ENCODE data around the gene CNN1. TPM values are rescaled to one million over a fixed set of nuclear protein-coding genes. Genes with fewer than 3 reads are reported as not detected.

The CNN1 gene
- total RNA-seq, 4 donors from 2014 or later: 0.92 to 6.7 (median 3.9) TPM

DNA sequence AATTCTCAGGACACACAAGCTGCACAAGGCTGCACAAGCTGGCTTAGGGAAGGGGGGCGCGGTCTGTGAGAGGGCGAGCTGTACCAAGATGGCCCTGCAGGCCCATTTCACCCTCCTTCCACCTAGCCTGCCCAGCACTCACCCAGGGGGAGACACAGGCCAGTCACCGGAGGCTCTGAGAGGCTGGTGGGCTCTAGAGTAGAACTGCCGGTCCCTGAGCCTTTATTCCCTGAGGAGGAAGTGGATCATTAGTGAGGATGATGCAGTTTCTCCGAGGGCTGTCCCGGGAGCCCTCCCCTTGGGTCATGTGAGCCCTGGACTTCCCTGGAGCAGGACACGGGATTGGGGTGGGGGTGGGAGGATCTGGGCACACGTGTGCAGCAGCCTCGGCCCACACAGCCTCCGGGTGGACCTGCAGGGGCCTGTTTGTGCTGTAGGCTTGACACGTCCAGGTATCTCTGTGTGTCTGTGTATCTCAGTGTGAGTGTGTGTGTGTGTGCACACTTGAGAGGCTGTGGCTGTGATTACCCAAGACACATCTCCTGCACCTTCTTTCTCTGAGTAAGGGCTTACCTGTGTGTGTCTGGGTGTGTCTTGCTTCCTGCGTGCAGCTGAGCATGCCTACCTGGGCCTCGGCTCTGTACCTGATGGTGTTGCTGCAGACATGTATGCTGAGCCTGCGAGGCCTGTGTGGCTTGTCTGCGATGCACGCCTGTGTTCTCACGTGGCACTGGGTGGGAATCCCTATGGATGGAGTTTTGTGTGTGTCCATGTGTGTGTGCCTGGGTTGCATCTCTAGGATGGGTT is 39.0 kb downstream of the CNN1 start, which contains the start of gene ACP5:
TSS of gene ACP5 (minus strand) at position 195 of the 807 bp plus-strand sequence. CDS start 328 bp downstream, outside the sequence.
- no peaks in the 10 kb centered on the region for H3K9me3 ChIP-seq
- H3K4me3 ChIP-seq: peak within 1 kb of the TSS in 2 of 4 donors; percentile 0 to 18
- H3K36me3 ChIP-seq: no peaks in the 10 kb centered on the region
- DNase-seq (no peak), ATAC-seq (peak in 1 of 2 donors; percentile 36)
- H3K4me1 ChIP-seq: no peaks in the 10 kb centered on the region
- intact Hi-C loops (cut with DNase I; ENCODE audit: low total_unique reads) (no loop called here), in situ Hi-C loops (cut with MboI; ENCODE audit: low sequenced_read_pairs in 4 of 4) (loop anchor here in 1 of 4 donors (25.0 kb wide), 1 partner anchor 190 kb away; the partner anchor contains the start of gene EPOR)
- H3K27ac ChIP-seq: peak within 1 kb of the TSS in 1 of 4 donors; percentile 18
- peaks cover 8 to 19% (median 15%) of the 10 kb centered on the region in 3 donors for H3K27me3 ChIP-seq
- TF ChIP-seq, protein P1, sequence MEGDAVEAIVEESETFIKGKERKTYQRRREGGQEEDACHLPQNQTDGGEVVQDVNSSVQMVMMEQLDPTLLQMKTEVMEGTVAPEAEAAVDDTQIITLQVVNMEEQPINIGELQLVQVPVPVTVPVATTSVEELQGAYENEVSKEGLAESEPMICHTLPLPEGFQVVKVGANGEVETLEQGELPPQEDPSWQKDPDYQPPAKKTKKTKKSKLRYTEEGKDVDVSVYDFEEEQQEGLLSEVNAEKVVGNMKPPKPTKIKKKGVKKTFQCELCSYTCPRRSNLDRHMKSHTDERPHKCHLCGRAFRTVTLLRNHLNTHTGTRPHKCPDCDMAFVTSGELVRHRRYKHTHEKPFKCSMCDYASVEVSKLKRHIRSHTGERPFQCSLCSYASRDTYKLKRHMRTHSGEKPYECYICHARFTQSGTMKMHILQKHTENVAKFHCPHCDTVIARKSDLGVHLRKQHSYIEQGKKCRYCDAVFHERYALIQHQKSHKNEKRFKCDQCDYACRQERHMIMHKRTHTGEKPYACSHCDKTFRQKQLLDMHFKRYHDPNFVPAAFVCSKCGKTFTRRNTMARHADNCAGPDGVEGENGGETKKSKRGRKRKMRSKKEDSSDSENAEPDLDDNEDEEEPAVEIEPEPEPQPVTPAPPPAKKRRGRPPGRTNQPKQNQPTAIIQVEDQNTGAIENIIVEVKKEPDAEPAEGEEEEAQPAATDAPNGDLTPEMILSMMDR (IDR thresholded peaks at IDR 0.05 in 4 of 5, conservative IDR thresholded peaks at IDR 0.05 in 1 of 5): no peak
- TF ChIP-seq POLR2A (IDR thresholded peaks at IDR 0.05): no peak

DNA sequence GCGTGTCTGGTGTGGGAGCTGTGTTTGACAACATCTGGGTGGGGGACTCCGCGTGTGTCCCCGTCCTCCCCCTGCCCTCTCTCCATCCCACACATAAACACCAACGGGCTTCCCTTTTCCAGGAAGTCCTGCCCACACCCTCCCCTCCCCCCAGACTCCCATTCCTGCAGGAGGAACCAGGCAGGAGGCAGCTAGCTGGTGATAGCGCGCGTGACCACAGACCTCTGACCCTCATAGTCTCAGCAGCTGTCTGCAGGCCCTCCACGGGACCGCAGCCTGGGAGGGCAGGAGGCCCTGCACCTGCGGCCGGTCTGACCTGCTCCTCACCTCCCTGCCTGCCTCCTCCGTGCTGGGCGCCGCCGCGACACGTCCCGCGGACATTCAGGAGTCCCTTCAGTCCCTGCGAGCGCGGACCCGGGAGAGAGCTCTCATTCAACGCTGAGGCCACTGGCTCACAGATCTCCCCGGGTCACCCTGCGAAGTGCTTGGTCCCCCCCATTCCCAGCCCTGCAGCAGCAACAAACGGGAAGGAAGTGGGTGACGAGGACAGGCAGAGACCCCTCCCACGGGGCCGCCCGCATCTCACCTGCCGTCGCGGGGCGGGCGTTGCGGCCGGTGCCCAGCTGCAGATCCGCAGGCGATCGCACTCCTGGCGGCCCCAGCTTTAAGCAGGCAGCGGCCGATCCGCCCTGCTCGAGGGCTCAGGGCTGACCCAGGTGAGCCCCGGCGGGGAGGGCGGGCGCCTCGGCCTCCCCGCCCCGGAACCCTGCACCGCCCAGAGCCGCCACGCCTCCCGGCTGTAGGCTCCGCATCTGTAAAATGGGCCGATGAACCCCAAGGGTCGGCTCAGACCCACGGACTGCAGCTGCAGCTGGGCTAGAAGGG is 39.8 kb downstream of the CNN1 start:
- TF ChIP-seq, protein P1 (IDR thresholded peaks at IDR 0.05 in 4 of 5, conservative IDR thresholded peaks at IDR 0.05 in 1 of 5): no peak
- TF ChIP-seq POLR2A (IDR thresholded peaks at IDR 0.05): peak in 1 of 2 donors; percentile 17
- in situ Hi-C loops (cut with MboI; ENCODE audit: low sequenced_read_pairs in 4 of 4): loop anchor here in 1 of 4 donors (25.0 kb wide), 1 partner anchor 191 kb away; the partner anchor contains the start of gene EPOR
- intact Hi-C loops (cut with DNase I; ENCODE audit: low total_unique reads): no loop called here
- Histone ChIP-seq H3K4me3 (peak overlapping the region in 2 of 4 donors; percentile 0 to 18), H3K9me3 (no peaks in the 10 kb centered on the region), H3K27ac (peak overlapping the region in 1 of 4 donors; percentile 18), H3K4me1 (no peaks in the 10 kb centered on the region), H3K27me3 (peaks cover 8 to 19% (median 15%) of the 10 kb centered on the region in 3 donors), H3K36me3 (no peaks in the 10 kb centered on the region)
- ATAC-seq (no peak), DNase-seq (peak; percentile 41 to 48)

DNA sequence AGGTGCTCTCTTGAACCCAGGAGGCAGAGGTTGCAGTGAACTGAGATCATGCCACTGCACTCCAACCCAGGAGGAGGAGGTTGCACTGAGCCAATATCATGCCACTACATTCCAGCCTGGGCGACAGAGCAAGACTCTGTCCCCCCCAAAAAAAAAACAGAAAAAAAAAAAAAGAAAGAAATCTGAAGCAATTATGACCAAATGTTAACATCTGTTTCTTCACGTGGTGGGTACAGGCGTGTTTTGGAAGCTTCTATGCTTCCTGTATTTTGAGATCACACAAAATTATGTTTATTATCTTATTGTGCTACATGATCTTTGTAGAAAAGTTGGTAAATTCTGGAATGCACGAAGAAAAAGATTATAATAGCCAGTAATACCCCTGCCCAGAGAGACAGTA is 41.5 kb downstream of the CNN1 start:
- intact Hi-C loops (cut with DNase I; ENCODE audit: low total_unique reads): loop anchor here (10.0 kb wide), 1 partner anchor 445 kb away; no protein-coding TSS in a partner anchor
- in situ Hi-C loops (cut with MboI; ENCODE audit: low sequenced_read_pairs in 4 of 4): loop anchor here in 1 of 4 donors (10.0 to 25.0 kb wide), 2 partner anchors 85 to 193 kb away; partner anchors contain the start of gene EPOR
- no peak overlapping the region for H3K4me3 ChIP-seq
- H3K27me3 ChIP-seq: peaks cover 8 to 19% (median 15%) of the 10 kb centered on the region in 3 donors
- TF ChIP-seq, protein P1 (IDR thresholded peaks at IDR 0.05 in 4 of 5, conservative IDR thresholded peaks at IDR 0.05 in 1 of 5): no peak
- no peak for TF ChIP-seq POLR2A (IDR thresholded peaks at IDR 0.05)
- no peak overlapping the region for H3K27ac ChIP-seq
- DNase-seq (no peak), ATAC-seq (no peak)
- H3K9me3 ChIP-seq: no peaks in the 10 kb centered on the region
- H3K36me3 ChIP-seq: no peaks in the 10 kb centered on the region
- H3K4me1 ChIP-seq: no peaks in the 10 kb centered on the region

DNA sequence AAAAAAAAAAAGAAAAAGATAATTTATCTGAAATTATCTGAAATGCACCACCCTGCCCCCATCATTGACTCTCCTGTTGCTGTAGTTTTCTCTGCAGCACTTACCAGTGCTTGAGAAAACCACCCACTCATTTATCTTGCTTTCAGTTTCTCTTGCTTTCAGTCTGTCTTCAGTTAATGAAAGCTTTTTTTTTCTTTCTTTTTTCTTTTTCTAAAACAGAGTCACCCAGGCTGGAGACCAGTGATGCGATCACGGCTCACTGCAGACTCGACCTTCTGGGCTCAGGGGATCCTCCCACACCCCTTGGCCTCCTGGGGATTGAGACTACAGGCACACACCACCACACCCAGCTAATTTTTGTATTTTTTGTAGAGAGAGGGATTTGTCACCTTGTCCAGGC is 43.1 kb downstream of the CNN1 start:
- DNase-seq (no peak), ATAC-seq (no peak)
- H3K9me3 ChIP-seq: no peaks in the 10 kb centered on the region
- no peaks in the 10 kb centered on the region for H3K4me1 ChIP-seq
- H3K4me3 ChIP-seq: no peak overlapping the region
- H3K36me3 ChIP-seq: no peaks in the 10 kb centered on the region
- in situ Hi-C loops (cut with MboI; ENCODE audit: low sequenced_read_pairs in 4 of 4) (loop anchor here in 1 of 4 donors (10.0 to 25.0 kb wide), 2 partner anchors 87 to 194 kb away; partner anchors contain the start of gene EPOR), intact Hi-C loops (cut with DNase I; ENCODE audit: low total_unique reads) (loop anchor here (10.0 kb wide), 1 partner anchor 447 kb away; no protein-coding TSS in a partner anchor)
- no peak overlapping the region for H3K27ac ChIP-seq
- TF ChIP-seq, protein P1 (IDR thresholded peaks at IDR 0.05 in 4 of 5, conservative IDR thresholded peaks at IDR 0.05 in 1 of 5): no peak
- TF ChIP-seq POLR2A (IDR thresholded peaks at IDR 0.05): no peak
- H3K27me3 ChIP-seq: peaks cover 8 to 19% (median 15%) of the 10 kb centered on the region in 3 donors
